HEK293 (cell line): Measurements from ENCODE around the gene HUNK.

Experiments used
- CTCF ChIA-PET: fragments of 350-600 bp; formaldehyde crosslinking; extraction: SDS; loops from one replicate; lab custom pipeline; 2021; ENCODE audit warnings: antibody characterized with exemption; lab: Yijun Ruan, JAX
- POLR2A ChIA-PET: fragments of 300-600 bp; formaldehyde crosslinking; extraction: SDS; loops from one replicate; lab custom pipeline; 2020; ENCODE audit warnings: antibody characterized with exemption, inconsistent platforms; lab: Yijun Ruan, JAX
- H3K27ac ChIP-seq: fragments of 200-500 bp; sonication (Bioruptor generic); 2 replicates; pipeline ENCODE4 v1.5.1; 2014; ENCODE audit warnings: low read depth, low read length, control low read depth, inconsistent platforms; ENCODE audit errors: extremely low read depth
- H3K36me3 ChIP-seq, 2 experiments: fragments of 200-500 bp in 1 of 2; sonication (Bioruptor generic) in 1 of 2; 1 replicate in 1 of 2; 2 replicates in 1 of 2; pipeline ENCODE4 v1.5.1; 2014 to 2017; ENCODE audit warnings: inconsistent platforms in 2 of 2, low read length in 2 of 2; ENCODE audit not compliant: control insufficient read depth in 2 of 2, insufficient read depth in 1 of 2
- H3K4me1 ChIP-seq: fragments of 200-500 bp; sonication (Bioruptor generic); 2 replicates; pipeline ENCODE4 v1.5.1; 2014; ENCODE audit warnings: mild to moderate bottlenecking, low read length, inconsistent platforms; ENCODE audit not compliant: control insufficient read depth, insufficient read depth
- H3K4me3 ChIP-seq: 2 replicates; pipeline ENCODE4 v1.5.1; 2011; ENCODE audit warnings: low read depth, mild to moderate bottlenecking, control low read depth, low read length, moderate library complexity
- H3K9me3 ChIP-seq: fragments of 200-500 bp; sonication (Bioruptor generic); 2 replicates; pipeline ENCODE4 v1.5.1; 2014; ENCODE audit warnings: low read depth, low read length, inconsistent platforms; ENCODE audit not compliant: control insufficient read depth, insufficient read depth
- EGR2 ChIP-seq: fragments of 450-650 bp; formaldehyde crosslinking; IDR thresholded peaks from 2 replicates; pipeline ENCODE4 v1.5.1; 2016; ENCODE audit warnings: low read depth, missing biosample characterization, missing genetic modification characterization
- INSM2 ChIP-seq: fragments of 450-650 bp; formaldehyde crosslinking; IDR thresholded peaks from 2 replicates; pipeline ENCODE4 v1.5.1; 2016; ENCODE audit warnings: missing biosample characterization, missing genetic modification characterization
- PRDM6 ChIP-seq: fragments of 450-650 bp; formaldehyde crosslinking; IDR thresholded peaks from 2 replicates; pipeline ENCODE4 v1.5.1; 2017; ENCODE audit warnings: missing biosample characterization, missing genetic modification characterization
- SALL2 ChIP-seq: fragments of 450-650 bp; formaldehyde crosslinking; IDR thresholded peaks from 2 replicates; pipeline ENCODE4 v1.5.0; 2017; ENCODE audit warnings: missing biosample characterization, mild to moderate bottlenecking, missing genetic modification characterization, borderline replicate concordance
- TRIM28 ChIP-seq: IDR thresholded peaks from 2 replicates; pipeline ENCODE4 v1.6.1; 2011; ENCODE audit warnings: low read length, control low read depth, borderline replicate concordance
- ZBTB49 ChIP-seq: fragments of 450-650 bp; formaldehyde crosslinking; IDR thresholded peaks from 2 replicates; pipeline ENCODE4 v1.5.1; 2016; ENCODE audit warnings: missing biosample characterization, missing genetic modification characterization, low read depth
- ZNF148 ChIP-seq: fragments of 450-650 bp; formaldehyde crosslinking; IDR thresholded peaks from 2 replicates; pipeline ENCODE4 v1.5.0; 2017; ENCODE audit warnings: missing biosample characterization, missing genetic modification characterization, borderline replicate concordance
- ZNF174 ChIP-seq: fragments of 450-650 bp; formaldehyde crosslinking; IDR thresholded peaks from 2 replicates; pipeline ENCODE4 v1.5.0; 2017; ENCODE audit warnings: missing biosample characterization, mild to moderate bottlenecking, missing genetic modification characterization
- ZNF221 ChIP-seq: fragments of 450-650 bp; formaldehyde crosslinking; IDR thresholded peaks from 2 replicates; pipeline ENCODE4 v1.5.1; 2017; ENCODE audit warnings: missing biosample characterization, missing genetic modification characterization, borderline replicate concordance
- ZNF24 ChIP-seq: fragments of 450-650 bp; formaldehyde crosslinking; IDR thresholded peaks from 2 replicates; pipeline ENCODE4 v1.5.1; 2016; ENCODE audit warnings: missing biosample characterization, missing genetic modification characterization
- ZNF449 ChIP-seq: fragments of 450-650 bp; formaldehyde crosslinking; IDR thresholded peaks from 2 replicates; pipeline ENCODE4 v1.5.1; 2017; ENCODE audit warnings: missing biosample characterization, mild to moderate bottlenecking, missing genetic modification characterization, moderate library complexity
- ZNF510 ChIP-seq: fragments of 450-650 bp; formaldehyde crosslinking; IDR thresholded peaks from 2 replicates; pipeline ENCODE4 v1.5.1; 2018; ENCODE audit warnings: mild to moderate bottlenecking, missing genetic modification characterization, missing biosample characterization; ENCODE audit not compliant: insufficient replicate concordance
- ZNF558 ChIP-seq: fragments of 450-650 bp; formaldehyde crosslinking; IDR thresholded peaks from 2 replicates; pipeline ENCODE4 v1.5.1; 2016; ENCODE audit warnings: missing biosample characterization, missing genetic modification characterization
- ZNF571 ChIP-seq: fragments of 450-650 bp; formaldehyde crosslinking; IDR thresholded peaks from 2 replicates; pipeline ENCODE4 v1.5.0; 2017; ENCODE audit warnings: missing biosample characterization, missing genetic modification characterization
- ZNF623 ChIP-seq: fragments of 450-650 bp; formaldehyde crosslinking; IDR thresholded peaks from 2 replicates; pipeline ENCODE4 v1.5.1; 2016; ENCODE audit warnings: missing biosample characterization, missing genetic modification characterization
- ZNF624 ChIP-seq: fragments of 450-650 bp; formaldehyde crosslinking; IDR thresholded peaks from 2 replicates; pipeline ENCODE4 v1.5.1; 2017; ENCODE audit warnings: missing biosample characterization, missing genetic modification characterization

The HUNK gene

GRCh38 chr21:31932470-31932764 lies 59.6 kb downstream of the HUNK start (continued):
- TF ChIP-seq ZNF174 (tag by site-specific recombination): no peak
- TF ChIP-seq ZNF624 (tag by site-specific recombination): no peak
- TF ChIP-seq ZNF571 (tag by site-specific recombination): no peak
- TF ChIP-seq EGR2 (tag by site-specific recombination): no peak
- no peak for TF ChIP-seq ZNF148 (tag by site-specific recombination)
- no peak for TF ChIP-seq ZNF24 (tag by site-specific recombination)
- TF ChIP-seq ZNF510: no peak

DNA sequence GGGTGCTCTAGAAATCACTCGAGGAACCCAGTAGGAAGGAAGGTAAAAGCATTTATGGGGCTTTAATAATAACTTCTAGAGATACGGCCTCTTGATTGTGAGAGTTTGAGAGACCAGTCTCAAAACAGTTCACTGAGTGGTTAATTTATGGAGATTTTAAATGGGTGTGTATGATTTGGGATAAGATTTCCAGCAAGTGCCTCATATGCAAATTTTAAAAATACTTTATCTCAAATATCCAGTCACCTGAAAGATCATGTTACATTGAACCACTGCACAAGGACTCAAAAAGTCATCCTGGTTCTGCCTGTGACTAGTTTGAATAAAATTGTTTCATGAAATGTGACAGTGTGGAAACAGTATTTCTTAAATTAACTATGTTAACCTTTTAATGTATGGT lies 64.5 kb downstream of the HUNK start:
- Histone ChIP-seq H3K9me3 (no peaks in the 10 kb centered on the region), H3K27ac (no peak overlapping the region), H3K36me3 (no peaks in the 10 kb centered on the region; a peak in 1 of 3 replicates), H3K4me3 (no peak overlapping the region), H3K4me1 (peaks cover 12% of the 10 kb centered on the region)
- TF ChIP-seq PRDM6 (tag by site-specific recombination) (0 out of 2 replicates have a peak, but pooled peaks have one; percentile 18), ZNF221 (tag by site-specific recombination) (no peak), INSM2 (no peak), ZNF558 (tag by site-specific recombination) (no peak), SALL2 (tag by site-specific recombination) (no peak), ZNF449 (no peak)
- ChIA-PET POLR2A (no interaction called here), CTCF (no interaction called here)

DNA sequence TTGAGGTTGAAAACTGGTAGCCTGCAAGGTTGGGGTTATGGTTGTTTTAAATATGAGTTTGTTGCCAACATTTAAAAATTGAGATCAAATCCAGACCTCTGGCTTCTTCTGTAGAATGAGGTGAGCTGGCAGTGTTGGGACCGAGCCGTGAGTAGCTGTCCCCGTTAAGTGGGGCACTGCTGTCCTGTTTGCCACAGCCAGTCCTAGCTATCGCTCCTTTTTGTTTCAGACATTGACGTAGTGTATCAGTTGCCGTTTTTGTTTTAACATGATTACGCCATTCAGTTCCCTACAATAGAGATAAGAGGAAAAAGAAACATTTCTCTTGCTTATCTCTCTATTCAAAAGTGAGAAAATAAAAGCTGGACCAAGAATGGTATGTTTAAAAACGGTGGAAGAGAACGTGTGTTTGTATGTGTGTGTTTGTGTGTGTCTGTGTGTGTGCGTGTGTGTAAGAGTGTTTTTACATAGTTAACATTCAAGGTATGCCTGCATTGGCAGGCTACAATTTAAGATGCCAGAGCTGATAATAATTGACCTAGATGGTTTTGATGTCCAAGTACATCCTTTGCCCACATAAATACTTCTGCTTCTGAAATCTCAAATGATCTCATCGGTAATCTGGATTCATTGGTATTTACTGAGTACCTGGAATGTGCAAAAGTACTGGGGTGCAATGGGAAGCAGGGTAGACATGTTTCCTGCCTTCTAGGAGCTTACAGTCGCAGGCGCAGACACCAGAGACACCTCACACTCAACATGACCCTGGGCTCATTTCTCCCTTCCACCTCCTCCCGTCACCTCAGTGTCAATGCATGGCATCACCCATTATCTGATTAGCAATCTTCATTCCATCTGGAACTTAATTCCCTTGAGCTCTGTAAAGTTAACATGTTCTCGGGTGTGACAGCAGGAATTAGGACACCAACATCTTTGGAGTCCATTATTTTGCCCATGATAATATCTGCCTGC lies 65.8 kb downstream of the HUNK start:
- no peaks in the 10 kb centered on the region for H3K9me3 ChIP-seq
- no peak overlapping the region for H3K4me3 ChIP-seq
- ChIA-PET POLR2A (no interaction called here), CTCF (interaction anchor here (0.6 kb wide), 2 partner anchors 62 to 79 kb away, joined by 3 to 4 read pairs; no protein-coding TSS in a partner anchor)
- H3K27ac ChIP-seq: no peak overlapping the region
- peaks cover 12% of the 10 kb centered on the region for H3K4me1 ChIP-seq
- peak; percentile 80 for TF ChIP-seq ZNF623 (tag by site-specific recombination)
- TF ChIP-seq TRIM28: peak; percentile 49; the same call in 1 of the 2 replicates
- no peak for TF ChIP-seq ZBTB49 (tag by site-specific recombination)
- H3K36me3 ChIP-seq: no peaks in the 10 kb centered on the region
